ENCODE measurements around the gene RBP2.

RBP2 gene
- total RNA-seq, result 0 reads per million in 4 donors

DNA sequence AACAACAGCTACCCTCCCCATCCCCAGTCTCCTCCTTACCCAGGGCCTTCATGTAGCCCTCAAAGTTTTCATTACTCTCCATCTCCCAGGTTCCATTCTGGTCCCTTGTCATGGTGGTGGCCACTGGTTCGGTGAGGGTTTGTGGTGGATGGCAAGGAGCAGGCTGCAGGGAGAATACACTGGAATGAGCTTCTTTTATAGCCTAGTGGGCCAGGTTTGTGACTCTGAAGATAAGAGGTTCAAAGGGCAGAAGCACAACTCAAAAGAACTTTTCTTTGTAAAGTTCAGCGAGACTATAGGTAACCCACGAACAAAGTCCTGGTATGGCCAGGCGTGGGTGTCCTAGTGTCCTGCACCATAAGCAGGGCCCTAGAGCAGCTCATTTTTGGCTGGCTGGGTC, at the start of gene RBP2:
TSS of gene RBP2 (minus strand) at position 169 of the 400 bp plus-strand sequence. CDS start at position 112, 57 bp downstream.
- DNase-seq, result no peak

DNA sequence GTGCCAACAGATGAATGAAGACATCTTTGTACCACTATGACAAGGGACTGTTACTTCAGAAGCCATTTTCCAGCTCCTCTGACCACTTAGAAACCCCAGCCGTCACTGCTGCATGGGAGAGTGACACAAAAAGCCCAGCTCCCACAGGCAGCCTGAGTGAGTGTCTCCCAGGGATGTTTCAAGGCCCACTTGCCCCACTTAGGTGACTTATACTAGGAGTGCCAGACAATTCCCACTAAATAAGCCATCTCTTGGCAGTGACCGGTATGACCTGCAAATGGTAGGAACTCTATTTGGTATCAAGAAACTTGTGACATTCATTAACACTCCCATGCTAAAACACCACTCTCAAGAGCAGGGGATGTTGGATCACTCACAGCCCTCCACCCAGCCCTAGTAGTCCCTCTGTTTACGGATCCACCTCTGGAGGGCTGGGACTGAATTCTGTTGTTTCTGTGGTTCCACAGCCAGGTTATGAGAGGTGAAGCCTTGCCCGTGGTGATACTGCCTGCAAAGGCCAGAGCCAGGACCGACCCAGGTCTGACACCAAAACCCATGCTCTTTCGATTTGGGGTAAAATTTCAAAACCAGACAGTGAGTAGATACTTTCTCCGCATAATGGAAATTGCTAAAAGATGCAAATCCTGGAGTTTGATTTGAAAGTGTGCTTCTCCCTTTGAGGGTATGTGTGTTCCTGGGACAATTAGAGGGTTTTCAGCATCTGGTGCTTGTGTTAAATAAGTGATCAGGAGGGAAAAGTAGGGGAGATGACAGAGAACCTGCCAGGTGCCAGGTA, 48.7 kb upstream of the RBP2 start:
- DNase-seq, result no peak

- no peak for DNase-seq
These were observed 47.4 kb upstream of the RBP2 start for GRCh38 chr3:139523718-139524117.

DNA sequence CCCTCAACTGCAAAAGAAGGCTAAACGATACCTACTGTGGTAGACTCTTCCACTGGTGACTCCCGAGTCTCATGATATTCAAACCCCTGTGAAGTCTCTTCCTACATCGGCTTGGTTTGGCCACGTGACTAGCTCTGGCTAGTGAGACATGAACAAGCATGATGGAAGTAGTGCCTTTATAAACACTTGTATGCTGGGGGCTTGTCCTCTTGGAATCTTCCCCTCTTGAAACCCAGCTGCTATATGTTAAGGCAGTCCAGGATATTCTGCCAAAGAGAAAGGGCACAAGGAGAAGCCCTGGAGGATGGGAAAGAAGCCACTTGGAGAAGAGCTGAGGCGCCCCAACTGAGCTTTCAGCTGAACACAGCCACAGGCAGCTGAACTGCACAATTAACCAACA, 46.9 kb upstream of the RBP2 start:
- no peak for DNase-seq

DNA sequence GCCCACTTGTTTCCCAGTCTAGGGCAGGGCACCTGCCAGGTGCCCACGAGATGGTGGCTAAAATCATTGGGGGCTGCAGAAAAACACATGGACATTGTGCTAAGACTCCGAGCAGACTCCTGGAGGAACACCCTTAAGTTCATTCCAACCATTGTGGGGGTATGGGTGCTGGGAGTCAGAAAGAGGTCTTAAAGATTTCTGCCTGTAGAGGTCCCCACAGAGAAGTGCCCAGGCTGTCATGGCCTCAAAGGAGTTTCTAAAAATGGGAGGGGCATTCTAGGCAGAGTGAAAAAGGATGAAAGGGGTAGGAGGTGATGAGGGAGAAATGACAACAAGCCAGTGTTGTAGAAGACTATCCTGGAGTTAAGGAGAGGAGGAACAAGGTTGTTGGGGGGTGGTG, 46.1 kb upstream of the RBP2 start:
- no peak for DNase-seq

DNA sequence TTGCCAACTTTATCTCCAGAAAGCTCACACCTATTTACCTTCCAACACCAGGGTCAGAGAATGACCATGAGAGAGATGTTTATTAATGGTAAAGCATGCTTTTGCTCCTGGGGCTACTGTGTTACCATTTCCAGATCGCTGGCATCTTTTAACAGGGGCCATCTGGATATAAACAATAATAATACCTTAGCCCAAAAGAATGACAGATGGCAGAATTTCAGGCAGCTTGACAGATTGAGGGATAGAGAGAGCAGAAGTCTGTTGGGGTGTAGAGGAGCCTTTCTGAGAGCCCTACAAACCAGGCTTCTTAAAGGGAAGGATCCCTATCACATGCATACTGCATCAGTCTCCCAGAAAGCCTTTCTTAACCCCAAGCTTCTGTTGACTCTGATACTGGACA, 45.5 kb upstream of the RBP2 start:
- DNase-seq, result no peak

GRCh38 chr3:139521144-139521543, 44.8 kb upstream of the RBP2 start:
- DNase-seq, result no peak

GRCh38 chr3:139519998-139520737, 43.9 kb upstream of the RBP2 start:
- peak in 1 of 5 donors; percentile 7 for DNase-seq

- DNase-seq, result no peak
These were observed 42.9 kb upstream of the RBP2 start for GRCh38 chr3:139518926-139519842.

GRCh38 chr3:139518306-139518705, 42.0 kb upstream of the RBP2 start:
- no peak for DNase-seq

DNA sequence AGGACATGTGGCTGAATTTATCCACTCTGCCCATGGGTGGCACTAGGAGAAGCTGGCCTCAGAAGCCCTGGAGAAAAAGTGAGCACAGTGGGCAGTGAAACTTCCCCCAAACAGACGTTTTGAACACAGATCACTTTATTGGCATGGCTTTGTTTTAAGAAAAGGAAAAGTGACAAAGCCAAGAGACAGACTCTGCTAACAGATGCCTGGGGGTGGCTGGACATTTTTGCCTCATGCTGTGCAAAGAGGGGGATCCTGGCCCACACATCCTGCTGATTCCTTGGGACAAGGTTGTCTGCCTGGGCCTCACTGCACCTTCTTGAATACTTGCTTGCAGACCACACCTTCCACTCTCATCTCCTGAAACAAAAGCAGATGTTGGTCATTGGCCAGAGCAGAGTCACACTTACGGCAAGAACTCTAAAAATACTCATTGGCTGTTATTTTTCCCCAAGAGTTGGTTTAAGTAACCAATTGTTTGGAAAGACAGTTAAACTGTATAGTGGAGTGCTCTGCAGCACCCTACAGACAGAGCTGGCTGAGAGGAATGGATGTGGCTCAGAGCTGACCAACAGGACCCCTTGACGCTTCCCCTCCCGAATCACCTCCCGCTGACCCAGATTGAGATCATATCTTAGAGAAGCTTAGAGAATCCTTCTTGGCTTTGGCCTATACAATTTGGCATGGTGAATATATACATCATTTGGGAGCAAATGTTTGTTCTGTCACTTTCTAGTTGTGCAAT, 41.2 kb upstream of the RBP2 start:
- no peak for DNase-seq

- no peak for DNase-seq
These were observed 38.4 kb upstream of the RBP2 start for GRCh38 chr3:139514741-139515140.

DNA sequence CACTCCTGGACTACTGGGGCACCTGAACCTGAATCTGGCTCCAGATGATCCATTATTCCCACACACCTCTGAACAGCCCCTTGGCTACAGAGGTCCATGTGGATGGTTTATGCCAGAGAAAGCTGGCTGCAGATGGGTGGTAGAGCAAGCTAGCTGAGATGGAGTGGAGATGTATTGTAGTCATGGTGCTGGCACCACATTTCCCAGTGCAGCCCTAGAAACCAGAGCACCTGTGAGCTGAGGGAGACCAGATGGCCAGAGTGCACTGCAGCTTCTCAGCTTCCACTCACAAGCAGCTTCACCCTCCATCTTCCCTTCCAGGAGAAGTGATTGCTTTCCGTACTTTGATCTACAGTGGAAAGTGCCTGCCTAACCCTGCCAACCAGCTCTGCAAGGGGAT, 33.3 kb upstream of the RBP2 start:
- no peak for DNase-seq

- no peak for DNase-seq
These were observed 30.4 kb upstream of the RBP2 start for GRCh38 chr3:139506766-139507165.

DNA sequence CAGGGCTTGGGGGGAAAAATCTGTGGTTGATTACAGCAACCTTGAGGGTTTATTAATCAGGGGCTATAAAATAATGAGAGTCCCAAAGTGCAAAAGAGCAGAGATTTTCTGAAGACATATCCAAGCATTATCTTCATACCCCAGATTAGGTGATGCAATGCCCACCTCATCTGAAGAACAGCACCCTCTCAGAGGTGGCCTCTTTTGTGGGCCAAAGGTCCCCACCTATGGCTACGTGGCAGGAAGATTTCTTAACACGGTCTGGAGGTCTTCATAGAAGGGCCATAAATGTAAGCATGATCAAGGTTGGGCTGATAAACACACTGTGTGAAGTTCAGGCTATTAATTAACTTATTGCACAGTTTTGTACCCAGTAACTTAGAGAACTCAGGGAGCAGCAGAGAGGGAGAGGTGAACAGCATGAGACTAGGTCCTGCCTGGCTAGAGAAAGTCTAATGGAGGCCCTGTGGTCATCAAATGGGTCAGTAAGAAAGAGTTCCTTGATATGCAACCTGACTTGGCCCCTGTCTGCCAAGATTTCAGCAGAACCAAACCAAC, 29.6 kb upstream of the RBP2 start:
- no peak for DNase-seq

DNA sequence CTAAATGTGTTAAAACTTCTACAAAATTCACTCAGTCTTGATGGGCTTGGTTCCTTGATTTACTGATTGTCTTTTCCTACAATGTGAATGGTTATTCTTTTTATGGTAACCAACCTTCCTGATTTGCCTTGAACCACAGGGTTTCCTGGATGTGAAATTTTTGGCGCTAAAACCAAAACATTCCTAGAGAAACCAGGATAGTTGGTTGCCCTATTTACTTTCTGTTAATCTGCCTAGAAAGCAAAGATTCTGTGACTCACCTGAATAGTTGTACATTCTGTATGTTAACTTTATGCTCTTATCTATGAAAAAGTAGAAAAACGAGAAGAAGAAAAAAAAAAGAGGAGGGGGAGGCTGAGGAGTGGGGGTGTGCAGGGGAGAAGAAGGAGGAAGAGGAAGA, 23.2 kb upstream of the RBP2 start:
- DNase-seq, result no peak

DNA sequence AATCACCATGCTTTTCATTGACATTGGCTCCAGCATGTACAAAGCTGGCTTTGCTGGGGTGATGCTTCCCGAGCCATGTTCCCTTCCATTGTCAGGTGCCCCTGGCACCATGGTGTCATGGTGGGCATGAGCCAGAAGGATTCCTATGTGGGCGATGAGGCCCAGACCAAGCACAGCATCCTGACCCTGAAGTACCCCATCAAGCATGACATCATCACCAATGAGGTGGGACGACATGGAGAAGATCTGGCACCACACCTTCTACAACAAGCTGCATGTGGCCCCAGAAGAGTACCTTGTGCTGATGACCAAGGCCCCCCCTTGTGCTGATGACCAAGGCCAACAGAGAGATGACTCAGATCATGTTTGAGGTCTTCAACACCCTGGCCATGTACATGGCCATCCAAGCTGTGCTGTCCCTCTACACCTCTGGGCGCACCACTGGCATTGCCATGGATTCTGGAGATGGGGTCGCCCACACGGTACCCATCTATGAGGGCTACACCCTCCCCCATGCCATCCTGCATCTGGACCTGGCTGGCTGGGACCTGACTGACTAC, 17.6 kb upstream of the RBP2 start:
- no peak for DNase-seq

DNA sequence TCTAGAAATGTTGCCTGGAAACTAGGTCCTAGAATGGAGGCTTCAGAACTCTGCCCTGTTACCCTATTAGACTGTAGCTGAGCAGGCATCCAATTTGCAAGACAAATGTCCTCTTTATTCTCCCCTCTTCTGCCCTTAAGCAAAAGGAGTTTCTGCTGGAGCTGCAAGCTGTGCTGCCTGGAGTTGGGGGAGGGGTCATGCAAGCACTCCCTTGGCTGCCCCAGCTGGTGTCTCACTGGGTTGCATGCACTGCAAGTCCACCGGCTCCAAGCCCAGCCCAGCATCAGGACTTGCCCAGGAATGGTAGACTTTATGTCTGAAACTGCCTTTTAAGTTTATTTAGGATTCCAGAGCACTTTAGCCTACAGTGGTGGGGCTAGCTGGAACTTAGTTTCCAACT, 15.7 kb upstream of the RBP2 start:
- DNase-seq, result no peak

DNA sequence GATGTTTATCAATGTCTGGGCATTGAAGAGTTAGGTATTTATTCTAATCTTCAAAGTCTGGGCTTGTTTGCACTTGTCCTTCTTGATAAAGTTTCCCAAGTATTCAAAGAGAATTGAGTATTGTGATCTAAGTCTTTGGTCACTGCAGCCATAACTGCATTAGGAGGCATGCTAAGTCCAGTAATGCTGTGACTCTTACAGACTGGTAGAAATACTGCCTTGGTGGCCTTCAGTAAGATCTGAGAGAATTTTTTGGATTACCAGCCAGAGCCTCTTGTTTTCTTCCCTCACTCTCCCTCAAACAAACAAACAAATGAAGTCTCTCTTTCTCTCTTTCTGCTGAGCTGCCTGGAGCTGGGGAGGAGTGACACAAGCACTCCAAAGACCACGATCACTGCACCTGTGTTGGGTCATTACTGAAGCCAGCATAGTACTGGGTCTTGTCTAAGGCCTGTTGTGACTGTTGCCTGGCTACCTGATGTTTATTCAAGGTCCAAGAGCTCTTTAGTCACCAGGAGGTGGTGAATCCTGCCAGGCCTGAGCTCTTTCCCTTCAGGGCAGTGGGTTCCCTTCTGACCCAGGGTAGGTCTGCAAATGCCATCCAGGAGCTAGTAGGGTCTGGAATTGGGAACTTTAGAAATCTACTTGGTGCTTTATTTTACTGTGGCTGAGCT, 14.8 kb upstream of the RBP2 start:
- DNase-seq, result no peak

GRCh38 chr3:139482206-139482605, 5.9 kb upstream of the RBP2 start:
- DNase-seq, result no peak

- no peak for DNase-seq
These were observed 4.8 kb upstream of the RBP2 start for GRCh38 chr3:139481116-139481515.

Measured in T-helper 1 cell (primary cell).